EH (cell line): ENCODE data around the gene SMCO3.

Source experiments
- DNase-seq: peaks from one replicate; pipeline ENCODE4 v3.0.0-alpha.2; 2015; ENCODE audit warnings: low read depth

The SMCO3 gene

GRCh38 chr12:14814014-14814413 is at the start of gene SMCO3:
Gene SMCO3, minus strand, starts transcription at chr12:14814182. Its CDS starts 7,502 bp downstream, at chr12:14806680.
- DNase-seq: peak; percentile 14

- no peak for DNase-seq
Measured at GRCh38 chr12:14860490-14860889, 46.5 kb upstream of the SMCO3 start.

- no peak for DNase-seq
Measured at GRCh38 chr12:14858513-14858912, 44.5 kb upstream of the SMCO3 start.

GRCh38 chr12:14854586-14855183 is 40.7 kb upstream of the SMCO3 start:
- peak; percentile 69 for DNase-seq

GRCh38 chr12:14853961-14854360 is 40.0 kb upstream of the SMCO3 start:
- DNase-seq: peak; percentile 51

GRCh38 chr12:14852880-14853279 is 38.9 kb upstream of the SMCO3 start:
- DNase-seq: no peak

GRCh38 chr12:14850929-14851663 is 37.1 kb upstream of the SMCO3 start:
- DNase-seq: no peak

- peak; percentile 91 for DNase-seq
Measured at GRCh38 chr12:14849661-14850060, 35.7 kb upstream of the SMCO3 start.

GRCh38 chr12:14846876-14847580 is 33.0 kb upstream of the SMCO3 start:
- peak; percentile 58 for DNase-seq

- peak; percentile 46 for DNase-seq
Measured at GRCh38 chr12:14846042-14846587, 32.1 kb upstream of the SMCO3 start.

GRCh38 chr12:14845350-14845750 is 31.4 kb upstream of the SMCO3 start:
- peak; percentile 75 for DNase-seq

GRCh38 chr12:14844401-14844800 is 30.4 kb upstream of the SMCO3 start:
- DNase-seq: no peak

GRCh38 chr12:14843425-14843887 is 29.5 kb upstream of the SMCO3 start, which contains the start of gene ART4:
Gene ART4, minus strand, starts transcription at chr12:14843526. Its CDS starts 413 bp downstream, at chr12:14843113.
- DNase-seq: no peak

GRCh38 chr12:14842315-14842714 is 28.3 kb upstream of the SMCO3 start:
- no peak for DNase-seq

- peak; percentile 92 for DNase-seq
Measured at GRCh38 chr12:14841761-14842160, 27.8 kb upstream of the SMCO3 start.

- no peak for DNase-seq
Measured at GRCh38 chr12:14840616-14841015, 26.6 kb upstream of the SMCO3 start.

GRCh38 chr12:14839262-14839661 is 25.3 kb upstream of the SMCO3 start:
- DNase-seq: no peak

- DNase-seq: peak; percentile 93
Measured at GRCh38 chr12:14836336-14837210, 22.6 kb upstream of the SMCO3 start.

- DNase-seq: no peak
Measured at GRCh38 chr12:14834509-14834908, 20.5 kb upstream of the SMCO3 start.

GRCh38 chr12:14833952-14834351 is 20.0 kb upstream of the SMCO3 start:
- DNase-seq: peak; percentile 73

- DNase-seq: no peak
Measured at GRCh38 chr12:14833336-14833735, 19.4 kb upstream of the SMCO3 start.

- DNase-seq: no peak
Measured at GRCh38 chr12:14828892-14829291, 14.9 kb upstream of the SMCO3 start.
